ENCODE data around the gene CAND1. TPM values are rescaled to one million over a fixed set of nuclear protein-coding genes. Genes with fewer than 3 reads are reported as not detected.

Gene CAND1
- total RNA-seq, 1 donor from 2014 or later = 230 TPM

DNA sequence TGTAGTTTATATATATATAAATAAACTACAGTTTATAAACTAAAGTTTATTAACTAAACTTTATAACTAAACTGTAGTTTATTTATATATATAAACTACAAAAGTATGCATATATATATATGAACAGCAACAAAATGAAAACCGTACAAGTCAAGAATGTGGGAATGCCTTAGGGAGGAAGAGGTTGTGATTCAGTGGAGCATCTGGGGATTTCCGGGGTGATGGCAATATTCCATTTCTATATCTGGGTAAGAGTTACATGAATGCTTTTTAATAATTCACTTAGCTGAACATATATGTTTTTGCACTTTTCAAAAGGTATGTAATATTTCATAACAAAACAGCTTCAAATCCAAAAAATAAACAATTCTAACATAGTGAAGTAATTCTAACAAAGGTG is 30.1 kb upstream of the CAND1 start:
- Mint-ChIP-seq H3K4me3 (ENCODE audit: low read depth) (no peak overlapping the region), H3K27me3 (no peaks in the 10 kb centered on the region), H3K27ac (no peak overlapping the region), H3K36me3 (ENCODE audit: insufficient read depth) (peaks cover 1% of the 10 kb centered on the region), H3K9me3 (ENCODE audit: low read depth) (peaks cover 13% of the 10 kb centered on the region), H3K4me1 (ENCODE audit: low read depth) (no peaks in the 10 kb centered on the region)
- DNase-seq (ENCODE audit: low spot score, unreplicated experiment) = no peak
- TF ChIP-seq CTCF (IDR thresholded peaks at IDR 0.05; ENCODE audit: unreplicated experiment) = no peak

DNA sequence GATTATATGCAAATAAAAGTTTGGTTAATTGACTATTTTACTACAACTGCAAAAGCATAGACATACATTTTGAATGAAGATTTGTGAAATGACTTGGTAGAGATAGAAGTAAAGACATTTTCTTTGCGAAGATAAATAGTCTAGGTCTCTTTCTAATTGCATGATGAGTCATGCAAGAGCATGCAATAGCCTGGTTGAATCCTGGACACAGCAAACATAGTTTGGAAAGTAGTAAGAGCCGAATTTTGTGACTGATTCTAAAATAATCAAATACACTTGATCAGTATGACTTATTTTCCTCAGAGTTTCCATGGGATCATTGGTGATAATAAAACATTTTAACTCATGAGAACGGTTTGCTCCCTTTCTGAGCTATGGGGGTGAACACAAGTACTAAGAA is 27.7 kb upstream of the CAND1 start:
- H3K27ac Mint-ChIP-seq = no peak overlapping the region
- H3K36me3 Mint-ChIP-seq (ENCODE audit: insufficient read depth) = no peaks in the 10 kb centered on the region
- TF ChIP-seq CTCF (IDR thresholded peaks at IDR 0.05; ENCODE audit: unreplicated experiment) = no peak
- H3K4me1 Mint-ChIP-seq (ENCODE audit: low read depth) = no peaks in the 10 kb centered on the region
- H3K4me3 Mint-ChIP-seq (ENCODE audit: low read depth) = no peak overlapping the region
- no peak for DNase-seq (ENCODE audit: low spot score, unreplicated experiment)
- H3K27me3 Mint-ChIP-seq = no peaks in the 10 kb centered on the region
- no peaks in the 10 kb centered on the region for H3K9me3 Mint-ChIP-seq (ENCODE audit: low read depth)

- no peaks in the 10 kb centered on the region for H3K4me1 Mint-ChIP-seq (ENCODE audit: low read depth)
- H3K36me3 Mint-ChIP-seq (ENCODE audit: insufficient read depth) = no peaks in the 10 kb centered on the region
- H3K9me3 Mint-ChIP-seq (ENCODE audit: low read depth) = no peaks in the 10 kb centered on the region
- no peaks in the 10 kb centered on the region for H3K27me3 Mint-ChIP-seq
- no peak overlapping the region for H3K4me3 Mint-ChIP-seq (ENCODE audit: low read depth)
- no peak for DNase-seq (ENCODE audit: low spot score, unreplicated experiment)
- no peak overlapping the region for H3K27ac Mint-ChIP-seq
- TF ChIP-seq CTCF (IDR thresholded peaks at IDR 0.05; ENCODE audit: unreplicated experiment) = no peak
These were observed 25.9 kb upstream of the CAND1 start for GRCh38 chr12:67243260-67243659.

- Mint-ChIP-seq H3K9me3 (ENCODE audit: low read depth) (no peaks in the 10 kb centered on the region), H3K4me3 (ENCODE audit: low read depth) (no peak overlapping the region), H3K27ac (no peak overlapping the region), H3K27me3 (no peaks in the 10 kb centered on the region), H3K36me3 (ENCODE audit: insufficient read depth) (no peaks in the 10 kb centered on the region), H3K4me1 (ENCODE audit: low read depth) (no peaks in the 10 kb centered on the region)
- TF ChIP-seq CTCF (IDR thresholded peaks at IDR 0.05; ENCODE audit: unreplicated experiment) = no peak
- DNase-seq (ENCODE audit: low spot score, unreplicated experiment) = no peak
These were observed 23.6 kb upstream of the CAND1 start for GRCh38 chr12:67245571-67245970.

DNA sequence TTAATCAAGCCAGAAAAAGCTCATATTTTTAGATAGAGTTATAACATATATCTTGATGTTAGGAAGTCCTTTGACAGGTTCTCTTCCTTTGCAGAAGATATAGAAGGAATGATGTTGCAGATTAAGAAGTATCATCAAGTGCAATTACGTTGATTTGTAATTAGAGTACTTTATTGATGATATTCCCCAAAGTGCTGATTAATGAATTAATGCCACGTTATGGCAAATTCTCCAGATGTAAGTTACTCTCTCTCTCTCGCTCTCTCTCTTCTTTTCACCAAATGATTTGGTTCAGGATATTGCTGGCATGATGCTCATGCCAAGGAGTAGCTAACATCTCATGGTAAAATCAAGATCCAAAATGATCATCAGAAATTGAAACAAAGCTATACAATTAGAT is 18.1 kb upstream of the CAND1 start:
- no peak for TF ChIP-seq CTCF (IDR thresholded peaks at IDR 0.05; ENCODE audit: unreplicated experiment)
- H3K27ac Mint-ChIP-seq = no peak overlapping the region
- peaks cover 2% of the 10 kb centered on the region for H3K27me3 Mint-ChIP-seq
- H3K4me1 Mint-ChIP-seq (ENCODE audit: low read depth) = no peaks in the 10 kb centered on the region
- H3K9me3 Mint-ChIP-seq (ENCODE audit: low read depth) = no peaks in the 10 kb centered on the region
- no peak overlapping the region for H3K4me3 Mint-ChIP-seq (ENCODE audit: low read depth)
- DNase-seq (ENCODE audit: low spot score, unreplicated experiment) = no peak
- no peaks in the 10 kb centered on the region for H3K36me3 Mint-ChIP-seq (ENCODE audit: insufficient read depth)
